ENCODE measurements around the gene SFXN2.

SFXN2 gene

DNA sequence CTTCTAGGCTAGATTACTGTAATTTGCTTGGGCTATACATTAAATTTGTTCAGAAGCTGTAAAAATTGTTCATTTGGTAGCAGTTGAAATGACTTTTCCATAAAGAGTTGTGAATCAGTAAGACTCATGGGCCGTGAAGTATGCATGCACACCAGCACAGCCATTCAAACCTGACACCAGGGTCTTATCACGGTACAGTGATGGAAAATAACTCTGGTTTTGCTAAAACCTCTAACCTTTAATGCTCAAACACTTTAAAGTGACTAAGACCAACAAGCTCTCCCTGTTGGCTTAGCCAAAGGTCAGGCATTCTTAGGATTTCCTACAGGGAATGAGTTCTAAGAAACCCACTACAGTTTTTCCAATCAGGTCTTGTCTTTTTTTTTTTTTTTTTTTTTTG is 11.7 kb upstream of the SFXN2 start:
- no peaks in the 10 kb centered on the region for H3K27me3 ChIP-seq
- H3K9me3 ChIP-seq, result no peaks in the 10 kb centered on the region
- DNase-seq, result no peak
- H3K4me1 ChIP-seq, result no peaks in the 10 kb centered on the region
- TF ChIP-seq CTCF (IDR thresholded peaks at IDR 0.05; ENCODE audit: low read depth, low read length), result no peak
- H3K4me3 ChIP-seq (ENCODE audit: low read depth, low read length), result no peak overlapping the region
- peaks cover 9% of the 10 kb centered on the region for H3K36me3 ChIP-seq

- Histone ChIP-seq H3K4me1 (no peaks in the 10 kb centered on the region), H3K36me3 (no peaks in the 10 kb centered on the region), H3K27me3 (no peaks in the 10 kb centered on the region), H3K4me3 (ENCODE audit: low read depth, low read length) (no peak overlapping the region), H3K9me3 (no peaks in the 10 kb centered on the region)
- TF ChIP-seq CTCF (IDR thresholded peaks at IDR 0.05; ENCODE audit: low read depth, low read length), result no peak
- DNase-seq, result no peak
Observed at GRCh38 chr10:102704915-102705314, 9.5 kb upstream of the SFXN2 start.

DNA sequence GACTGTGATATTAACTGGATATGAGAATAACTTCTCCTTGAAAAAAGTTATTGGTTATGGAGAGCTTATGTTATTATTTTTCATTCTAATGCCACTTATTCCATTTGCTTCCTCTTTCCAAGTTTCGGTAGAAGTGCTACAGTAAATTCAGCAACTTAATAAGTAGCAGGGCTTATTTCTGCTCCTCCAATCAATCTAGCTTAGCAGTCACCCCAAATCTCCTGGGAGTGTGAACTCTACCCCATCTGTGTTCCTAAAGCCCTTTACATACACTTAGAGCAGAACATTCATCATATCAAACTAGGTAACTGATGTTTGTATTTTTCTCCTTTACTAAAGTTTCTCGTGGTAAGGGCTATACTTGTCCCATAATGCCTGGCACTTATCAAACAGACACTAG is 8.9 kb upstream of the SFXN2 start:
- DNase-seq, result no peak
- Histone ChIP-seq H3K4me1 (peaks cover 2% of the 10 kb centered on the region; the same call in 1 of the 2 replicates), H3K9me3 (no peaks in the 10 kb centered on the region), H3K4me3 (ENCODE audit: low read depth, low read length) (no peak overlapping the region), H3K36me3 (no peaks in the 10 kb centered on the region), H3K27me3 (no peaks in the 10 kb centered on the region)
- TF ChIP-seq CTCF (IDR thresholded peaks at IDR 0.05; ENCODE audit: low read depth, low read length), result no peak

GRCh38 chr10:102710609-102711008 is 3.8 kb upstream of the SFXN2 start:
- Histone ChIP-seq H3K9me3 (no peaks in the 10 kb centered on the region), H3K36me3 (no peaks in the 10 kb centered on the region), H3K4me1 (peaks cover 7% of the 10 kb centered on the region; the same call in 1 of the 2 replicates), H3K4me3 (ENCODE audit: low read depth, low read length) (no peak overlapping the region), H3K27me3 (no peaks in the 10 kb centered on the region)
- no peak for DNase-seq
- no peak for TF ChIP-seq CTCF (IDR thresholded peaks at IDR 0.05; ENCODE audit: low read depth, low read length)

- H3K4me1 ChIP-seq, result peaks cover 7% of the 10 kb centered on the region; the same call in 1 of the 2 replicates
- TF ChIP-seq CTCF (IDR thresholded peaks at IDR 0.05; ENCODE audit: low read depth, low read length), result no peak
Observed at GRCh38 chr10:102712089-102712488, 2.3 kb upstream of the SFXN2 start.

GRCh38 chr10:102712843-102713538 is 1.4 kb upstream of the SFXN2 start:
- no peak for DNase-seq
- H3K27me3 ChIP-seq, result no peaks in the 10 kb centered on the region
- H3K9me3 ChIP-seq, result no peaks in the 10 kb centered on the region
- peaks cover 12% of the 10 kb centered on the region for H3K4me1 ChIP-seq
- H3K36me3 ChIP-seq, result no peaks in the 10 kb centered on the region
- H3K4me3 ChIP-seq (ENCODE audit: low read depth, low read length), result peak overlapping the region; percentile 70
- TF ChIP-seq CTCF (IDR thresholded peaks at IDR 0.05; ENCODE audit: low read depth, low read length), result no peak

More at GRCh38 chr10:102712089-102712488, 2.3 kb upstream of the SFXN2 start:
- no peaks in the 10 kb centered on the region for H3K36me3 ChIP-seq
- H3K27me3 ChIP-seq, result no peaks in the 10 kb centered on the region
- H3K4me3 ChIP-seq (ENCODE audit: low read depth, low read length), result no peak overlapping the region
- no peaks in the 10 kb centered on the region for H3K9me3 ChIP-seq
- no peak for DNase-seq

All from BE2C (cell line).